ENCODE results near the gene HPRT1.

DNA sequence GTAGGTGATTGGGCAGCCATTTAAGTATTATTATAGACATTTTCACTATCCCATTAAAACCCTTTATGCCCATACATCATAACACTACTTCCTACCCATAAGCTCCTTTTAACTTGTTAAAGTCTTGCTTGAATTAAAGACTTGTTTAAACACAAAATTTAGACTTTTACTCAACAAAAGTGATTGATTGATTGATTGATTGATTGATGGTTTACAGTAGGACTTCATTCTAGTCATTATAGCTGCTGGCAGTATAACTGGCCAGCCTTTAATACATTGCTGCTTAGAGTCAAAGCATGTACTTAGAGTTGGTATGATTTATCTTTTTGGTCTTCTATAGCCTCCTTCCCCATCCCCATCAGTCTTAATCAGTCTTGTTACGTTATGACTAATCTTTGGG lies 16.3 kb downstream of the HPRT1 start:
- TF ChIP-seq POLR2A (IDR thresholded peaks at IDR 0.05; ENCODE audit: low read length), result no peak
- no peak for TF ChIP-seq GATA1 (IDR thresholded peaks at IDR 0.05; ENCODE audit: low read depth, low read length)

Data from erythroblast (primary cell).